Upper lobe of right lung (tissue), 1 donor: Measurements from ENCODE around the gene CFAP58. TPM values are rescaled to one million over a fixed set of nuclear protein-coding genes. Genes with fewer than 3 reads are reported as not detected.

ENCODE experiments used
- ATAC-seq: fragments of 200-7000 bp; cut with Tn5 transposase; one replicate; pipeline ENCODE4 v1.9.1; 2020; ENCODE audit warnings: mild to moderate bottlenecking, moderate library complexity
- DNase-seq: peaks from one replicate; pipeline ENCODE4 v3.0.0-alpha.2; 2020
- H3K27ac ChIP-seq: fragments of 200-600 bp; one replicate; pipeline ENCODE4 v1.8.0; 2022
- H3K27me3 ChIP-seq: fragments of 200-600 bp; one replicate; pipeline ENCODE4 v1.8.0; 2022; ENCODE audit warnings: mild to moderate bottlenecking
- H3K36me3 ChIP-seq: fragments of 200-600 bp; one replicate; pipeline ENCODE4 v1.8.0; 2022
- H3K4me1 ChIP-seq: fragments of 200-600 bp; one replicate; pipeline ENCODE4 v1.8.0; 2022
- H3K4me3 ChIP-seq: fragments of 200-600 bp; one replicate; pipeline ENCODE4 v1.8.0; 2022; ENCODE audit warnings: mild to moderate bottlenecking
- H3K9me3 ChIP-seq: fragments of 200-600 bp; one replicate; pipeline ENCODE4 v1.8.0; 2022
- intact Hi-C: fragments of 100-400 bp; cut with DNase I; formaldehyde crosslinking; loops from one replicate; pipeline ENCODE4 v1.11.0; 2022
- total RNA-seq: library from RNA; stranded (reverse); fragmentation: NEBNext Ultra II Directional; extraction: Animal tissue kit (Norgen Biotek cat#: 25700); gene quantifications from one replicate; pipeline ENCODE4 v1.2.1, GENCODE V29; 2021
- TF ChIP-seq, protein P1 (sequence below): fragments of 200-600 bp; IDR thresholded peaks from one replicate; pipeline ENCODE4 v1.8.0; 2022; ENCODE audit warnings: antibody characterized with exemption
- donor health status: DM: no; HTN: yes; CAD: no; lungs with severe emphysema.

CFAP58 gene
- total RNA-seq, 1 donor from 2014 or later = 0.14 TPM

DNA sequence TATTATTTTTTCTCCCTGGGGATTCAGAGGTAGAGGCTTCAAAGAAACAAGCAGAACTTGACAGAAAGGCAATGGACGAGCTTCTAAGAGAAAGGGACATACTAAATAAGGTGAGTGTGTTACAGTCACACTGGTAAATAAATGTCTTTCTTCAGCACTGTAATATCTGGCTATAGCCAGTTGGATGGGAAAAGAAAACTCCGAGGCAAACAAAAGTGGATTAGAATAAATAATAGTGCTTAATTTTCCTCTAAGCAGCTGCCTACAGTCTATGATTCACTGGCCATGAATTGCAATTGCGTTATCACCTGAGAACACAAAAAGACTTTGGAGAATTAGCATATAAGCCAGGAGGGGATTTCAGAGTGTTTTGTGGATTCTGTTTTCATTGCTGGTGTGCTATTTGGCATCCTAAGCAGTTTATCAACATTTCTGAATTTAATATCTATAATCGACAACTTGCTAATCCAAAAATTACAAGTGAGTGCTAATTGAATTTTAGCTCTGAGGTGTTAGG, 23.2 kb downstream of the CFAP58 start:
- no peak for DNase-seq
- Histone ChIP-seq H3K27ac (no peak overlapping the region), H3K36me3 (no peaks in the 10 kb centered on the region), H3K4me1 (no peaks in the 10 kb centered on the region), H3K27me3 (no peaks in the 10 kb centered on the region), H3K4me3 (no peak overlapping the region), H3K9me3 (no peaks in the 10 kb centered on the region)
- no peak for ATAC-seq
- TF ChIP-seq, protein P1, sequence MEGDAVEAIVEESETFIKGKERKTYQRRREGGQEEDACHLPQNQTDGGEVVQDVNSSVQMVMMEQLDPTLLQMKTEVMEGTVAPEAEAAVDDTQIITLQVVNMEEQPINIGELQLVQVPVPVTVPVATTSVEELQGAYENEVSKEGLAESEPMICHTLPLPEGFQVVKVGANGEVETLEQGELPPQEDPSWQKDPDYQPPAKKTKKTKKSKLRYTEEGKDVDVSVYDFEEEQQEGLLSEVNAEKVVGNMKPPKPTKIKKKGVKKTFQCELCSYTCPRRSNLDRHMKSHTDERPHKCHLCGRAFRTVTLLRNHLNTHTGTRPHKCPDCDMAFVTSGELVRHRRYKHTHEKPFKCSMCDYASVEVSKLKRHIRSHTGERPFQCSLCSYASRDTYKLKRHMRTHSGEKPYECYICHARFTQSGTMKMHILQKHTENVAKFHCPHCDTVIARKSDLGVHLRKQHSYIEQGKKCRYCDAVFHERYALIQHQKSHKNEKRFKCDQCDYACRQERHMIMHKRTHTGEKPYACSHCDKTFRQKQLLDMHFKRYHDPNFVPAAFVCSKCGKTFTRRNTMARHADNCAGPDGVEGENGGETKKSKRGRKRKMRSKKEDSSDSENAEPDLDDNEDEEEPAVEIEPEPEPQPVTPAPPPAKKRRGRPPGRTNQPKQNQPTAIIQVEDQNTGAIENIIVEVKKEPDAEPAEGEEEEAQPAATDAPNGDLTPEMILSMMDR = no peak
- intact Hi-C loops = no loop called here

DNA sequence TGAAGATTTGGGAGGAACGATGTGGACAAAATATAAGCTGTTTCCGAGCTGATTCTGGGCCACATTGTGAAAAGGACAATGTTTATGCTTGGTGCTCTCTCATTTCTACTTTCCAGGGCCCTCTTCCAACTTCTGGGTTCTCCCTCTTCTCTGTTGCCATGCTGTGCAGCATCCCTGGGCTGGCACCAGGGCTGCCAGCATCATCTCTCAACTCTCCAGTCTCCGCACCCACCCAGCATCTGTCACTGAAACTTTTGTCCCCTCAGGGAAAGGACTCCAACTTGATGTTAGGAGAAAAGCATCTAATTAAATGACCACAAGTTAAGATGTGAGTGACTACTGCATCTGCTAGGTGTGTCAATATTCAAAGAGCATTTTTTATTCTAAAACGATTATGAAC, 26.7 kb downstream of the CFAP58 start:
- Histone ChIP-seq H3K36me3 (no peaks in the 10 kb centered on the region), H3K4me3 (no peak overlapping the region)
- intact Hi-C loops = no loop called here

DNA sequence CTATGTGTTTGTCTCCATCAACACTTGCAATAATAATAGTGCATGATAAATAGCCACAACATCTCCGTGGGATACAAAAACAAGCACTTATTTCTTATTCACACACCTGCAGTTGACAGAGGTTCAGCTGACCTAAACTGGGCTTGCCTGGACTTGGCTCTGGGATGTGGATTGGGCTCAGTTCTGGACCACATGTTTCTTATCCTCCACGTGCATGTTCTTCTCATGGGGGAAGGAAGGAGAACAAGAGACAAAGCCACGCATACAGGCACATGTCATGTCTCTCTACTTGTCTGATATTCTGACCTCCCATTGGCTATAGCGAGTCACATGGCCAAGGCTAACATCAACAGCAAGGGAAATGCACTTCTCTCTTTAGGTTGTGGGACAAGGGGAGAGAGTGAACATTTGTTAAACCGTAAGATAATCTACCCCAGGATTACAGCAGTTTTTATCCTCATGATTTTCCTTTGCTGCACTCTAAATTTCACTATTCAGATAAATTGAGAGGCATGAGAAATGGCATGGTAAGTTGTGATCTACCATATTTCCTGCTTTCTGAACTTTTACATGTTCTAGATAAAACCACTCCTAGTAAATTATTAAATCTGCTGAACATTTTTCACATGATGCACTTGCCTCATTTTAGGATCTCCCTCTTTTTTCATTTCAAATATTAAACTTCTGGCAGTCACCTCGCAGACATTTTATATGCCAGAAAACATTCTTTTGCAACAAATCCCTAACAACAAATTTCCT, 33.7 kb downstream of the CFAP58 start:
- no peaks in the 10 kb centered on the region for H3K4me1 ChIP-seq
- no peaks in the 10 kb centered on the region for H3K36me3 ChIP-seq
- H3K27ac ChIP-seq = no peak overlapping the region
- ATAC-seq = no peak
- TF ChIP-seq, protein P1 = no peak
- no peak for DNase-seq
- no peak overlapping the region for H3K4me3 ChIP-seq
- intact Hi-C loops = no loop called here
- no peaks in the 10 kb centered on the region for H3K9me3 ChIP-seq
- H3K27me3 ChIP-seq = no peaks in the 10 kb centered on the region

More for the DNA sequence above, 26.7 kb downstream of the CFAP58 start:
- Histone ChIP-seq H3K27ac (no peak overlapping the region), H3K9me3 (no peaks in the 10 kb centered on the region), H3K27me3 (no peaks in the 10 kb centered on the region), H3K4me1 (no peaks in the 10 kb centered on the region)
- DNase-seq = no peak
- TF ChIP-seq, protein P1 = no peak
- no peak for ATAC-seq

DNA sequence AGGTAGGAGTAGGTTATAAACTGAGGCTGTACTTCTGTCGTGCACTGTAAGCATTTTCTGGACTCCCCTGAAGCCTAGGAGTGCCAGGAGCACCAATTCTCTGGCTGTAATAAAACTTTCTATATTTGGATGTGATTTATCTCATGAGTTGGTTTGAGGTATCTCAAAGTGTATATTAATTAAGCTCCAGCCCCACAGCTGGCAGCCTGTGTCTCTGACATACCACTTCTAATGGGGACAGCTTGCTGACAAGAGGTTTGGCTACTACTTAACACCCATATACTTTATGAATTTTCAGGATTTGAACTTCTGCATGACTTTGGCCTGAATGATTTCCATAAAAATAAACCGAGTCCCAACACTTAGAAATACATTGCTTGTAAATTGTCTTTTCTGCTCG, 35.2 kb downstream of the CFAP58 start:
- intact Hi-C loops = no loop called here
- TF ChIP-seq, protein P1 = no peak

DNA sequence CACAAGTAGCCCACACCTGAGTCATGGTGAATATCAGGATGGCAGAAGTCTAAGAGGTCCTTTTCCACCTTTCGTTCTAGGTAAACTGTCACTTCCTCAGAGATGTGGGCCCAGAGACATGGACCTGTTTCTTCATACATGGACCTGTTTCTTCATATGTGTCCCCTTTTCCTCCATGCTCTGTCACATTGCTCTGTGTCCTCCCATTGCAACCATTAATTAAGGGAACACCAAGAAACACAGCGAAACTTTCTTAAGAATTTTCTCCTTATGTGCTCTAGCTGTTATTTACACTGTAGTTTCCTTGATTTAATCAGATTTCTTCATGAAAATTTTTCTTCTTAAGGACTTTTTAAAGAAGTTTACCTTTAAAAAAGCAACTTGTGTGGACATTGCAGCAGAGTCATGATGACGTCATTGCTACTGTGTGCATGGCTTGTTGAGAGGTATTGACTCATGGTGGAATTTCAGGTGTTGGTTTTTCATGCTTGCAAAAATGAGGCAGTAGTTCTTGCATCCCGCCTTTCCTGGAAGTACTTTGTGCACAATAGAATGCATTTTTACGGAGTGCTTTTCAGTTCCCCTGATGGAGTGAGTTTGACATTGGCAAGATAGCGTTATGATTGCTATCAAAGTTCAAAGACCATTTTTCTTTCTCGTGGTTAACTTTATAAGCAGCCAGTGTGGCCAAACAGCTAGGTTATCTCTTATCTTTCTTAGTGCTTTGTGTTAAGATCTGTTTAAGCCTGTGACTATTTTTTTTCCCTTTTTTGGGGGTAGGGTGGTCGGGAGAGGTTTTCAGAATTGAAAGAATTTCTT, 37.7 kb downstream of the CFAP58 start:
- H3K4me3 ChIP-seq = no peak overlapping the region
- no peaks in the 10 kb centered on the region for H3K9me3 ChIP-seq
- ATAC-seq (peak; percentile 75), DNase-seq (no peak)
- no peak overlapping the region for H3K27ac ChIP-seq
- no peaks in the 10 kb centered on the region for H3K36me3 ChIP-seq
- intact Hi-C loops = no loop called here
- H3K4me1 ChIP-seq = no peaks in the 10 kb centered on the region
- TF ChIP-seq, protein P1 = no peak
- peaks cover 6% of the 10 kb centered on the region for H3K27me3 ChIP-seq

More for the DNA sequence above, 35.2 kb downstream of the CFAP58 start:
- H3K4me1 ChIP-seq = no peaks in the 10 kb centered on the region
- DNase-seq = no peak
- H3K9me3 ChIP-seq = no peaks in the 10 kb centered on the region
- peaks cover 6% of the 10 kb centered on the region for H3K27me3 ChIP-seq
- no peak for ATAC-seq
- no peak overlapping the region for H3K27ac ChIP-seq
- no peak overlapping the region for H3K4me3 ChIP-seq
- H3K36me3 ChIP-seq = no peaks in the 10 kb centered on the region
